GM10266 (cell line): ENCODE measurements around the gene PLCD4.
A peak's percentile ranks its signal among the peaks of the same experiment; 100 is the strongest.

Experiments used
- DNase-seq: peaks from one replicate; pipeline ENCODE4 v3.0.0; 2012; ENCODE audit errors: extremely low spot score
- TF ChIP-seq, protein P1 (sequence below): IDR thresholded peaks from 2 replicates; pipeline ENCODE4 v1.5.1; 2012; ENCODE audit warnings: mild to moderate bottlenecking, low read depth; ENCODE audit not compliant: control insufficient read depth, insufficient read depth; ENCODE audit errors: missing control alignments

Gene PLCD4

DNA sequence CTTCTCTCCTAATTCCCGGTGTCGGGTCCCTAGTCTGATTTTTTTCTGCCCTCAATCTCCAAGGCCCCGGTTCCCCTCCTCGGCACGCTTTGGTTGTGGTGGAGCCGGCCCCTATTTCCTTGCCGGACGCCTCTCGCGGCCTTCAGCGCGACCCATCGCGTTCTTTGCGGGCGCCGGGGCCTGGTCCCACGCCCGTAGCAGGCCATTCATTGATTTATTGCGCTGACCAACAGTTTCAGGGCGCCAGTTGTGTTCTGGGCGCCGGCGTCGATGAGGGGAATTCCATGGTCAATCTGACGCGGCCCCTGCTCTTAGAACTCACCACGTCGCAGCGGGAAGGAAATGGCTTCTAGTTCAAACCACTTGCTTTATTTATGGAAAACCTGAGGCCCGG lies 38.7 kb upstream of the PLCD4 start:
- DNase-seq = peak; percentile 41

DNA sequence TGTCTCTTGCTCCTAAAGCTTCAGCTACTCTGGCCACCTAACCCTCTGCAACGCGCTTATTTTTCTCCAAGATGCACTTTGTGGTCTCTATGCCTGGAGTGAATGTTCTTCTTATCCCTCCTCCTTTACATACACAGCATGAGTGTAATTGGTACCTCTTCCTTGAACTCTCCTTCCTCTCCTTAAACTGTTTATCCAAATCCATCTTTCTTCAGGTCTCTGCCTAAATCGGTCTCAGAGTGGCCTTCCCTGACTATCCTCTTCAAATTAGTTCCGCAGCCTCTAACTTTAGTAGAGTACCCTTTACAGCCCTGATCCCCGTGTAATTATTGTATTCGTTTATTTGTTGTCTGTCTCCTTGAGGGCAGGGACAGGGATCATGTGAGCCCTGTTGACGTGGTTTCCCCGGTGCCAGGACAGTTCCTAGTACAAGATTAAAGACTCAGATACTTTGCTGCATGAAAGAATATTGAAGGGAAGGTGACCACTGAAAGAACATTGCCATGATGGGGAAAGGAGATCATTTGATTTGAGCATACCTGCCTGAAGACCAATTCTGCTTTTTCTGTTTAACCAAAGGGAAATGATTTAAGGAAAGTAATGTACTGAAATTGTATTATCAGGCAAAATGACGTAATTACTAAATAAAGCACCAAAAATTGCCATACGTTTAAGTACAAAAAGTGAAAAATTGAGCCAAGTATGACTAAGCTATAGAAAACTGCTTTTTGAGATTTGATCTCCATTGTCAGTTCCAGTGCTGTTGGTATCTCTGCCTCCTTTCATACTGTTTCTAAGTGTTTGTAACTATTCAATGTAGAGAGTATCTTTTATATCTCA lies 37.8 kb upstream of the PLCD4 start:
- no peak for DNase-seq
- TF ChIP-seq, protein P1, sequence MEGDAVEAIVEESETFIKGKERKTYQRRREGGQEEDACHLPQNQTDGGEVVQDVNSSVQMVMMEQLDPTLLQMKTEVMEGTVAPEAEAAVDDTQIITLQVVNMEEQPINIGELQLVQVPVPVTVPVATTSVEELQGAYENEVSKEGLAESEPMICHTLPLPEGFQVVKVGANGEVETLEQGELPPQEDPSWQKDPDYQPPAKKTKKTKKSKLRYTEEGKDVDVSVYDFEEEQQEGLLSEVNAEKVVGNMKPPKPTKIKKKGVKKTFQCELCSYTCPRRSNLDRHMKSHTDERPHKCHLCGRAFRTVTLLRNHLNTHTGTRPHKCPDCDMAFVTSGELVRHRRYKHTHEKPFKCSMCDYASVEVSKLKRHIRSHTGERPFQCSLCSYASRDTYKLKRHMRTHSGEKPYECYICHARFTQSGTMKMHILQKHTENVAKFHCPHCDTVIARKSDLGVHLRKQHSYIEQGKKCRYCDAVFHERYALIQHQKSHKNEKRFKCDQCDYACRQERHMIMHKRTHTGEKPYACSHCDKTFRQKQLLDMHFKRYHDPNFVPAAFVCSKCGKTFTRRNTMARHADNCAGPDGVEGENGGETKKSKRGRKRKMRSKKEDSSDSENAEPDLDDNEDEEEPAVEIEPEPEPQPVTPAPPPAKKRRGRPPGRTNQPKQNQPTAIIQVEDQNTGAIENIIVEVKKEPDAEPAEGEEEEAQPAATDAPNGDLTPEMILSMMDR = no peak

More for the DNA sequence above, 38.7 kb upstream of the PLCD4 start:
- TF ChIP-seq, protein P1 = no peak

DNA sequence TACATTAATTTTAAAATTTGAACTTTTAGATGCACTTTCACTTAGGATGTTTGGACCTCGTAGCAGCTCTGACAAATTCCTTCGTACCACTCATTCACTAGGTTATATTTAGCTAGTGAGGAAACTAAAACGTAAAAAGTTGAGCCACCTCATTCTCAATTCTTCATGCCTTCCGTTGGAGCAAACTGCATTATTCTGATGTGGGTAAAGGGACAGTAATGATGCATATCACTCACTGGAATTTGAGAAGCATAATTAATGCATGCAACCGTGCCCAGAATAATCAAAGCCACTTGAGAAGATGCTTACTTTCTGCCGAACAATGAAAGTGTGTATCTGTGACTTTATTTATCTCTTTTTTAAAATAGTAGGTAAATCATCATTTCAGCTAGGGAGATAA lies 36.8 kb upstream of the PLCD4 start:
- TF ChIP-seq, protein P1 = no peak
- no peak for DNase-seq

DNA sequence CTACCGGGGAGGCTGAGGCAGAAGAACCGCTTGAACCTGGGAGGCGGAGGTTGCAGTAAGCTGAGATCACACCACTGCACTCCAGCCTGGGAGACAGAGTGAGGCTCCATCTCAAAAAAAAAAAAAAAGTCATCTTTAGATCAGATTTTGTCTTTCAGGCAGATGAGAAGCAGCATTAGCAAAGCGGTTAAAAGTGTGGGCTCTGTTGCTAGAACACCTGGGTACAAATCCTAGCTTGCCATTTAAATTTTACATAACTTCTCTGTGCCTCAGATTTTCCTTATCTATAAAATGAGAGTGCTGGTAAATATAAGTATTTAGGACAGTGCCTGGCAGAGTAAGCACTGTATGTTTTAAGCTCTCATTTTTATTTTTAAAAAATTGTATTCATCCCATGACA lies 30.8 kb upstream of the PLCD4 start:
- no peak for DNase-seq
- TF ChIP-seq, protein P1 = no peak

DNA sequence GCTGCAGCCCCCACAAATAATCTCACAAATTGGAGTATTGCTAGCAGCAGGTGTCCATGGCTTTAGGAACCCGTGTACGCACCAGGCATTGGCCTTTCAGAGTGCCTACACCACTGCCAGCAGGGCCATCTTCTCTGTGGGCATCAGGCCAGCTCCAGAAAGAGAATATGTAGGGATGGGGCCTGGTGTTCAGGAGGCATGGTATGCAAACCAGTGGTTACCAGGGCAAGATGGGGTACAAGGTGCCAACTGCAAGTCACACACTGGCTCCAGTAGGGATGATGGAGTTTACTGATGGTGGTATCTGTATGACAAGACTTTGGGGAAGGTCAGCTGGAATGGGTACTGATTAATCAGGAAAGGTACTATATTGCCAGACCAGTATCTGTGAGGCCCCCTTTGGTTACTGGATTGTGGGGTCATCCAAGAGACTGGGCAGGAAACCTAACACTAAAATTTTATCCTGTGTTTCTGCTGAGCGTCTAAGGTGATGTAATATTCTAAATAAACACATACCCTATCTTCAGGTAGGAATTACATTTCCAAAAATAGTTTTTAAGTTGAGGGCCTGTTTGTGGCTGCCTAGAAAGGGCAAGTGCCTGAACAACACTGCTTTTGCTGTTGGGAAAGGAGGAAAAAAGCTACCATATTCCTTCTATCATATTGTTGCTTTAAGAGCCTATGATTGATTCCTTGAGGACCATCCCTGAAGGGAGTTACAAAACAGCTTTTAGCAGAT lies 30.0 kb upstream of the PLCD4 start:
- no peak for DNase-seq
- TF ChIP-seq, protein P1 = no peak

DNA sequence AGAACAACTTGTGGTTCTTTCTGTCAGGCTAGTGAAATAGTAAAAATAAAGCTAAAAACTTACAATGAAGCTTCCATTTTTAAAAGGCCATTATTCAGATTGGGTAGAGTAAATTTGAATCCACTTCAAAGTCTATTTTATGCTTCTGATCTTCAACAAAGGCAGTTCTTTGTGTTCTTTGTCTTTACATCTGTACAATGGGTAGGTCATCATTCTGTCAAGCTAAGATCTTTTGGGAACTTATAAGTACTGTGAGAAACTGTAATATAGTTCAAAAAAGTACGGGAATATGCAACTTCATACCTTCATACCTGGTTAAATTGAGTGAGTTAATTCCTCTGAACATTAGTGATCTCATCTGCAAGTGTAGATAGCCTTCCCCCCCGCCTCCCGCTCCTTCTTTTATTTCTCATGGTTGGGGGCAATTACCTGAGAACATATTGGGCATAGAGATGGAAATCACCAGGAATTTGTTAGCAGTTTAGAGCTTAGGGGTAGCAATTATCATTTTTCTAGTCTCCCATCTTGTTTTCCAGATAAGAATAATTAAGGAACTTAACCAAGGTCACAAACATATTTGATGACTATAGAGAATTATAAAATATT lies 29.3 kb upstream of the PLCD4 start:
- DNase-seq = no peak

More for the DNA sequence above, 29.3 kb upstream of the PLCD4 start:
- TF ChIP-seq, protein P1 = no peak
